Measurements from ENCODE around the gene NEDD8.
A peak's percentile ranks its signal among the peaks of the same experiment; 100 is the strongest.

The NEDD8 gene

DNA sequence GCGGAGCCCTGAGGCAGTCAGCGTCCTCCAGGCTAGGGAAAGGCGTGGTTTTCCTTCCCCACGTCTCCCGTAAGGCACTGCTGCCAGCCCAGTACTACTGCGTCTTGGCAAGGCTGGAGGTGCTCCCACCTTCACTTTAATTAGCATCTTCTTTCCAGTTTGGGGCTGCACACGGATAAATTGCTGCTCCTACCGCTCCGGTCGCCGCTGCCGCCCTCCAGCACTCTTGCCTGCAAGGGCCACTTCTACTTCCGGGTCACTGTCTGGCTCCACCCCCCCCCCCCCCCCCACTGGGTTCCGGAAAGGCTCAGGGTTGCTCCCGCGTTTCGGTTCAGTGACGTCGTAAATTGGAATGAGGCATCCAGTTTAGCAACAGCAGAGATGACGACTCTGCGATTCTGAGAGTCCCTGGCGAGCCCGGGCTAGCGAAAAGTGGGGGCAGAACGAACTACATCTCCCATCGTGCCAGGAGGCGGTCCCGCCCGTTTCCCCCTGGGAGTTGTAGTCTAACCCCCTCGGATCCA, at the start of gene NEDD8:
NEDD8 (minus strand) TSS at position 247 of the 524 bp plus-strand sequence; CDS start at position 147, 100 bp downstream.
- peak; percentile 90 for DNase-seq

DNA sequence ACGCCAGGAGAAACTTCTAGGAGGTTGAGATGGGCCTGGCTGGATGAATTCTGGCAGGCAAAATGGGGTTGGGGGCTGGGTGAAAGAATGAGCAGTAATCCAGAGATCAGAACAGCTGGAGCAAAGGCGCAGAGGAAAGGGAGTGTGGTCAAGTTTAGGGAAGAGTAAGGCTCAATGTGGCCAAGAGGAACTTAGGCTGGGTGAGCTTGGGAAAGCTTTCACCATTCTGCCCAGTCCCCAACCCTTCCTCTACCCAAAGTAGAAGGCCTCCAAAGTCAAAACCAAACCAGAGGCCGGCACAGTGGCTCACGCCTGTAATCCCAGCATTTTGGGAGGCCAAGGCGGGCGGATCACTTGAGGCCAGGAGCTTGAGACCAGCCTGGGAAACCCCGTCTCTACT, 49.5 kb upstream of the NEDD8 start:
- DNase-seq: no peak

DNA sequence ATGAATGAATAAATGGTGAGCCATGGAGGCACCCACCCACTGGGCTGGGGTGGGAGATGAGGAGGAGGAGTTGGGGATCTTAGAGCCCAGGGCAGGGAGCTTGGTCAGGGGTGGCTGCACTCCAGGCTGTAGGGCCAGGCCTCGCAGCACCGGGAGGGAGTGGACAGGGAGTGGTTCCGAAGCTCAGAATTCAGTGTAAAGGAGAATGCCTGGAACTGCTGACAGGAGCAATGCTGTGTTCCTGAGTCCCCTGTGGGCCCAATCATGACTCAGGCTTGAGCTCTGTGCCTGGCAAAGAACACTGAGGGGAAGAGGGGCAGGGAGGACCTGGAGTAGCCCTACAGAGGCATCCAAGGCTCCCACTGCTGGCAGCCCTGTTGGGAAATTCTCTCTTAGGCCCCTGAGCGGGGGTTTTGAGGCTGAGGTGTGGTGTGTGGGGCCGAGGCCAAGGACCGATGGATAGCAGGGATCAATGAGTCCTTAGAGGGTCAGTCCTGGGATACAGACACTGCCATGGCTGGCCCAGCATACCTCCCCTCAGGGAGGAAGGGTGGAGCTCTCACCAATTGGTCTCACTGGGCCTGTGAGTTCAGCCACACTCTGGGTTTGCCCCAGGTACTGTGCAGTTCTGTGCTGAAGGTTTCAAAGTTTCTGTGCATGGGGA, 48.8 kb upstream of the NEDD8 start:
- no peak for DNase-seq

DNA sequence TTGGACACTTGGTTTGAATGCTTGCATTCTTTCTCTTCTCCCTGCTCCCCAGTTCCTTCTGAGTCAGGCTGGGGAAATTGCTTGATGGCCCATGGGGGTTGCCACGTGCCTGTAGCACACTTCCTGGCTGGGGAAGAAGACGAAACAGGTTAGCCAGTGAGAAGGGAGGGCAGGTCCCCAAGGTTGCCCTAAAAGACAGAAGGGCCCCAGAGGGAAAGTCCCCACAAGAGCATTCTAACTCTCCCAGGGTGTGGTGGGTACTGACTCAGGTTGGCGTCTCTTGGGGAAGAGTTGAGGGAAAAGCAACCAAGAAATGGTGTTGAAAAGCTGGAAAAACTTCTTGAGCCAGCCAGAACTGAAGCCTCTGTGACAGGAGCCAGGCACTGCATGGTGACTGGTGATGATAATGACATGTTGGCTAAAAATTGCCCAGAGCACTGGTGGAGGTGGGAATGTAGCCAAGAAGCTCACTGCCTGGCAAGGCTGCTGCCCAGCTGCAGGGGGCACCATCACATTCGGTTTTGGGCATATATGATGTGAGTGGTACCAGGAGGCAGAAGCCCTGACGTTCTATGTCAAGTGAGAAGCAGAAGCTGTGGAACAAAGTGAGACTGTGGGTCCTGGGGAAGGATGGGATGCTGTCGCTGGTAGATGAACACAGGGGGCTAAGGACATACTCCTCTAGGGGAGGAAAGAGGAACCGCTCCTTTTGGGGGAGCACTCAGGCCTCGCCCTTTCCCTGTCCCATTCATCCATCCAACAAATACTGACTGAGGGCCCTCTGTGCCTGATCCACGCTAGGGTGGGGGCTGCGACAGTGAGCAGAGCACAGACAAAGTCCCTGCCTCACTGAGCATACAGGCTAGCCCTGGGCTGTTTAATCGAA, 47.4 kb upstream of the NEDD8 start:
- peak; percentile 75 for DNase-seq

DNA sequence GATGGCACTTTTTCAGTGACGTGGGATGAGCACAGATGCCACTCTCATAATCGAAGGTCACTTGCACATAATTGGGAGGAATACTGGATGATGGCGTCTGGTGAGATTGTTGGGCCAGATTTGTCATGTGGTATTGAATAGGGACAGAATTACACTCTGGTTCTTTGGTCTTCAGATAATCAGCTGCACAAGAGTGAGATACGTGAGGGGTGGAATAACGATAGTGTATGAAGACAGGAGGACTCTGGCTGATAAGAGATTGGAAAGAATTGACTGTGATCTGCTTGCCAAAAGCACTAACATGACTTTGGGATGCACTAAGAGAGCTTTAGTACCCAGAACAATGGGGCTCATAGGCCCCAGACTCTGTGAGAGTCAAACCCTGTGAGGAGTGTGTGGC, 46.3 kb upstream of the NEDD8 start:
- no peak for DNase-seq

DNA sequence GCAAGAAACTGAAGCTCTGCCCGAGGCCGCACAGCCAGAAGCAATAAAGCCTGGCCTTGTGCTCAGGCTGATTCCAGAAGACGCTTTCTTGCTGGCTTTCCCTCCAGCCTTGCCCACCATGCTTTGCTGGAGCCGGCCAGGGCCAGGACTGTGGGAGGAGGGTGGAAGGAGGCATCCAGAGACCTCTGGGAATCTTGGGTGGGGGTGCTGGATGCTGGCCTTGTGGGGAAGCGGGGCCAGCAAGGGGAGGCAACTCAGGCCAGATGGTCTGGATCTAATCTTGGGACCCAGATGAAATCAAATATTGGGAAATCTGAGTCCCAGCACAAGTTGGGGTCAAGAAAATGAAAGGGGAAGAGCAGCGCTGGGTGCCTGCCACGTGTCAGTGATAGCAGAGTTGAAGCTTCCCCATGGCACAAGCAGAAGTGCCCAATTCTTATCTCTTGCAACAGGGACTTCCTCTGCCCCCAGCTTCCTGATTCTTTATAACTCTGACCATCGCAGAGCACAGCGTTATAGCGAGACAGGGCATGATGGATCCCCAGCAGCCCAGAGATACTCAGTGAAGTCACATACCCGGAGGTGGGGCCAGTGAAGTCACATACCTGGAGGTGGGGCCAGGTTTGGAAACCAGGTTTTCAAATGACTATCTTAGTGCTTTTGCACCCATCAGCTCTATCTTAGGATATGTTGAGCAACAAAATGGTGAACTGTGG, 45.6 kb upstream of the NEDD8 start:
- DNase-seq: peak; percentile 12

DNA sequence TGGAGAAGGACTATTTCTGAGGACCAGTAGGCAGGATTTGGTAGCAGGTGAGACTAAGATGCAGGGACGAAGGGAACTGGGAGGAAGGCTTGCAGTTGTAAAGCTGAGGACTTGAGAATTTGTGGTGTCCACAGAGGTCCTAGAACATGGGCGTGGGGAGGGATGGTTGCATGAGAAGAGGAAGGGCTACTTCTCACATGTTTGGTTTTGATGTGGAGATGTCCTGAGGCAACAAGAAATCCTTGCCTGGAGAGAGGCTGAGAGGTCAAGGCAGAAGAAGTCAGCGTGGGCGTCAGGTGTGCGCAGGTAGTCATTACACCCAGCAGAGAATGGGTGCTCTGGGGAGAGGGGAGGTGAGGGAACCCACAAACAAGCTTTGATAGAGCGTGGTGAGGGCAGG, 44.9 kb upstream of the NEDD8 start:
- no peak for DNase-seq

DNA sequence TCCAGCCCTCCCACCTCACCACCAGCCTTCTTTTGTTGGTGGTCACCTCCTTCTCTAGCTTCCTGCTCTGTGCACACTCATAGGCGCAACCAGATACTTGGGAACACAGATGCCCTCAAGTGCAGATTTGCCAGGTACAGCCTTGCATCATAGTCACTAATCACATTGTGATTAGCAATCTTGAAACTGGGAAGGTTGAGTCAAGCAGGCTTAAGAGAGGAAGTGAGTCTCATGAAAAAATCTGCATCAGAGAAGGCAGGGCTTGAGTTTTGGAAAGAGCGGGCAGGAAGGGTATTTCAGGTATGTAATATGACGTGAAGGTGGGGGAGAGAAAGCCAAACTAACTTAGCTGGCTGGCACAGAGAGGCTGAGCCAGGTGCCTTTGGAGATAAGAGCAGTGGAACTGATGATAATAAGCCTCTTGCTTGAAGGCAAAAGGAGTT, 42.0 kb upstream of the NEDD8 start:
- DNase-seq: peak; percentile 72

DNA sequence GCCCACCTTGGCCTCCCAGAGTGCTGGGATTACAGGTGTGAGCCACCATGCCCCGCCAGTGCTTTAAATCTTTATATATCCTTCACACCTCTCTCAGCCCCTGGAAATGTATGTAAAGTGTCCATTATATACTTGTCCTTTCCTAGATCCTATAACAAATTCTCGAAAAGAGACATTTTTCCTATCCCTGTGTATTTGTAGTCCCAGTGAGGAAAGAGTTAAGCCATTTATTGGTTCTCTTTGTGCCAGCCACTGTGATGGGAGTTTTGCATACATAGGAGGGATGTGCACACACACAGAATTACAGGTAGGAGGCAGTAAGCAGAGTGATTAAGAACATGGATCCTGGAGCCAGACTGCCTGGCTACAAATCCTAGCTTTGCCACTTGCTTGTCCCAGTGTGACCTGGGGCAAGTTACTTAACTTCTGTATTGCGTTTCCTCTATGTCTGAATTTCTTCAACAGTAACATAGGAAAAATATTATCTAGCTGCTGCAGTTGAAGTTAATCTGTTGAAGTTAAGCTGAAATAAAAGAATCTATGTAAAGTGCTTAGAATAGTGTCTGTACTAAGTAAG, 41.3 kb upstream of the NEDD8 start:
- no peak for DNase-seq

DNA sequence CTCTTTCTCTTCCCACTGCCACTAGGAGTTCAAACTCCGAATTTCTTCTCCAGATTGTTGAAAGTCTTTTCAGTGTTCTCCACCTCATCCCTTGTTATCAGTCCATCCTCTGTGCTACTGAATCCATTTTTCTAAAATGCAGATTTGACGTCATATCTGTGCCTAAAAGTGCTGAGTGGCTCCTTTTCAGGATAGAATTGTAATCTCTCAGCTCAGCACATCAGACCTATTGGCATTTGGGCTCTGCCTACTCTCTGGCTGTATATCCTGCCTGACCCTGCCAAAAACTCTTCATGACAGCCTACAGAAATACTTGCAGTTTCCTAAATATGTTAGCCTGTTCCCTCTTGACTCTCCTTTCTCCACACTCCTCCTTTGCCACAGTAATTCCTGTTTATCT, 40.3 kb upstream of the NEDD8 start:
- DNase-seq: no peak

DNA sequence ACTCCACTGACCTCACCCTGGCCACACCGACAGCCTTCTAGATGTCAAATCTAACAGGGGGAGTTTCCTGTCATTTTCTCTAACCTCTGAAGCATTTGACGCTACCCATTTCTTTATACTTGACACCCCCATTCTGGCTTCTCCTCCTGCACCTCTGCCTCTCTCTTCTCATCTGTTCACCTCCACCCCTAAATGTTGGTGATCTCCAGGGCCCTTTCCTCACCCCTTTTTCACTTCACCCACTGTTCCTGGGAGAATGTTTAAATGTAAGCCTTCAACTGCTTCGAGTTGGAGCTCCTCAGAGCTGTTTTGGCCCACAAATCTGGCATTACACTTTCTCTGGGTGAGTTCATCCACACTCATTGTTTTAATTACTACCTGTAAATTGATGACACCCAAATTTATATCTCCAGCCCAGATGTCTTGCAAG, 39.7 kb upstream of the NEDD8 start:
- no peak for DNase-seq

DNA sequence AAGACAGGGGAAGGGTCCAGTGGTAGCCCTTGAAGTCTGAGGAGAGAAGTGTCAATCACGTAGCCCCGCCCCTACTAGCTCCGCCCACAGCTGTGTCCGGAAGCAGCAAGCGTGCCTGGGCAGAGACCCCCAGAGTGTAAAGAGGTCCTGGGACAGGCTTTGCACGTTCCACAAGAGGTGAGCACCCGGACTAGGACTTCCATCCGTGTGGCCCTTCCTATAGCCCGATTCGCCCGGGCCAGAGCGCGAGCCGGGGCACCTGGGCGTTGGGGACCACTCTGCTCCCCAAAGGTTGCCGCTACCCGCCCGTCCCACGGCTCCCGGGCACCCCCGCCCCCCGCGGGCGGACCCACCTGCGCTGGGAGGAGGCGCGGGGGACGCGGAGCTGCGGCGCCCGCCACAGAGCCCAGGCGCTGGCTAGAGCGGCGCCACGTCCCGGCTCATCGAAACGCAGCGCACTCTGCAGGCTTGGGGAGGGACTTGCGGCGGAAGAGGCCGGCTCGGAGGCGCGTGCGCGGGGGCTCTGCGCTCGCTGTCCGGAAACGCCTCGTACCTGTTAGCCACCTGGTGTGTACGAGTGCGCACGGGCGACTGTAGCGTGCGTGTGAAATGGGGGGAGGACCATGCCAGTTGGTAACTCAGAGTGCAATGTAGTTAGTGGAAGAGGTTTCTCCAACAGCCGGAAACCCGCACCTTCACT, 39.1 kb upstream of the NEDD8 start, which contains the start of gene RABGGTA:
RABGGTA (minus strand) TSS at position 464 of the 700 bp plus-strand sequence. CDS start 482 bp downstream, outside the sequence.
- DNase-seq: peak; percentile 96

DNA sequence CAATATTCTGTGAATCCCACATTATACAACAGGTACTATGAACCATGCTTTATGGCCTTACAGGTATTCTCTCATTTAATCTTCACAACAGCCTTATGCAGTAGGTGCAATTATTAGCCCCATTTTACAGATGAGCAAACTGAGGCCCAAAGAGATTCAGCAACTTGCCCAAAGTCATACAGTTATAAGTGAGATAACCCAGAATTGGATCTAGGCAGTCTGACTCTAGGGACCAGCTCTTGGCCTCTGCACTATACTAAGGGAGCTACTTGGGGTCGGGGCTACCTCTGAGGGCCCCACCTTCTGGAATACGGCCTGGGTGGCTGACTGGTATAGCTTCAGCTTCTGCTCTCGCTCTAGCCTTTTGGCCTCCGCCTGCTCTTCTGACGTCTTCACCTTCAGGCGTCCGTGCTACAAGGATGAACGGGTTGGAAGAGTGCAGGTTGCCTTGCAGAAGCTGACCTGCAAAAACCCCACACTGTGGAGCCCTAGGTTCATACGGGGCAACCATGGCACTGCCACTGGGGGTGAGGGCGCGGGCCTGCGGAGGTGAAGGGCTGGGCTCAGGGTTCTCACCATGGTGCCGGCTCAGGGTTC, 38.5 kb upstream of the NEDD8 start:
- DNase-seq: no peak

DNA sequence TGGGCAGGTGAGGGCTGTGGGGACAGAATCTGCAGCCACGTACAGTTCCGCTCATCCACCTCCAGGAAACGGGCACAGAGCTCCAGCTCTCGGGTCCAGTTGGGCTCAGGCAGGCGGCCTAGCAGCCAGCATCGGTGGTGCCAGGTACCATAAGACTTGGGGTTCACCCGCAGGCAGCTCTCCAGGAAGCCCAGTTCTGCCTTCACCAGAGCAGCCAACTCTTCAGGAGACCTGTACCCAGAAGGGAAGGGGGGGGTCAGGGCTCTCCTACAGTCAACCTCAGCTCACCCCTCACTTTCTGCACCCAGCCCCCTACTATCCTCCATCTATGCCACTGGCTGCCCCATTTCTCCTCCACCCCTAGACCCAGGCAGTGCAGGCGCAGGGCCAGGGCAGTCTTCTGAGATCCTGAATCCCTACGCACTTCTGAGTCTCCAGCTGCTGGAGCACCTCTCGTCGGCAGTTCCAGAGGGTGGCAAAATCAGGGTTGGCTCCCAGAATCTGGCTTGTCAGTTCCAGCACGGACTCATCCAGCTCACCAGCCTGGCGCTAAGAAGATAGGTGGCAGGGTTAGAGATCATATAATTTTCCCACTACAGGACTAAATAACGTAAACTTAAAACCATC, 37.9 kb upstream of the NEDD8 start:
- DNase-seq: no peak

DNA sequence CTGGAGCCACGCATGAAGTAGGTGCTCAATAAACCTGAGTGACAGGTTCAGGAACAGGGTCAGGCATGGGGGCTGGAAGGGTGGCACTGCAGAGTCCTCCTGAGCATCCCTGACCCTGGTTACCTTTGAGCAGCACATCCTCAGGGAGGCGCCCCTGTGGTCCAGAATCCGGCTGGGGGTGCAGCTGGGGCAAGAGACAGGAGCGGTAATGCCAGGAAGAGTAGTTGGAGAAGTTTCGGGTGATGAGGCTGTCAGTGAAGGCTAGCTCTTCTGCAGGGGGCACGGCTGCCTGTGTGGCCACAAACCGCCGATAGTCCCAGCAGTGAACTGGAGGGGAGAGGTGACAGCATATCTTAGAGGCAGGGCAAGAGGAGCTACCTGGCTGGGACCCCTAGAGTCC, 37.2 kb upstream of the NEDD8 start:
- DNase-seq: no peak

DNA sequence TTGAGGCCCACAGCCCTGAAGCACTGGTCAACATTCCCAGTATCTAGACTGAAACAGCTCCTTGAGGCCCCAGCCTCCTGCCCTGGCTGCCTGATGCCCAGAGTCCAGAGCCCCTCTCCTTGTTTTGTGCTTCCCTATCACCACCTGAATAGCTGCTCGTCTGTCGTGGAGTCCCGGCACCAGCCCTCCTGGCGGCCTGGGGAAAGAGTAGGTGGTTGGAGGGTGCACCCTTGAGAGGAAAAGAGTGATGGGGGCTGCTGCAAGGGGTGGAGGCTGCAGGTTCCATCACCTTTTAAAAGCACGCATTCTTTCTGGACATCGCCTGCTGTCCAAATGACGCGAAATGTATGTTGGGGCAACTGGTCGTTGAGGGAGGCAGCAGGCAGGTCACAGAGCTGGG, 36.1 kb upstream of the NEDD8 start:
- DNase-seq: no peak

DNA sequence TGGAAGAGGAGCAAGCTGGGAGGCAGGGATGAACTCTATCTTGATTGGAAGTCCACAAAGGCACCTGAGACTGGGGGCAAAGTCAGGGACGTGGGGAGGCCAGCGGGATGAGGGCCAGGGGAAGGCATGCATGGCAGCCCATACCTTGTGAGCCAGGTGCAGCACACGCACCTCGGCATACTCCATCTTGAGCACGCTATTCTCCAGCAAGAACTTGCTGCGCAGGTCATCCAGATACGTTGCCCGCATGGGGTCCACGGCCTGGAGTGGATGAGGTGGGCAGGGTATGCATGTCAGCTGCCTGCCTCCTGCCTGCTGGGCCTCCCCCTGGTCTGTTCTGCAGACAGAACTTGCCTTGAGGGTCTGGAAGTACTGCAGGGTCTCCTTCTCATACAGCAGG, 35.3 kb upstream of the NEDD8 start:
- no peak for DNase-seq

DNA sequence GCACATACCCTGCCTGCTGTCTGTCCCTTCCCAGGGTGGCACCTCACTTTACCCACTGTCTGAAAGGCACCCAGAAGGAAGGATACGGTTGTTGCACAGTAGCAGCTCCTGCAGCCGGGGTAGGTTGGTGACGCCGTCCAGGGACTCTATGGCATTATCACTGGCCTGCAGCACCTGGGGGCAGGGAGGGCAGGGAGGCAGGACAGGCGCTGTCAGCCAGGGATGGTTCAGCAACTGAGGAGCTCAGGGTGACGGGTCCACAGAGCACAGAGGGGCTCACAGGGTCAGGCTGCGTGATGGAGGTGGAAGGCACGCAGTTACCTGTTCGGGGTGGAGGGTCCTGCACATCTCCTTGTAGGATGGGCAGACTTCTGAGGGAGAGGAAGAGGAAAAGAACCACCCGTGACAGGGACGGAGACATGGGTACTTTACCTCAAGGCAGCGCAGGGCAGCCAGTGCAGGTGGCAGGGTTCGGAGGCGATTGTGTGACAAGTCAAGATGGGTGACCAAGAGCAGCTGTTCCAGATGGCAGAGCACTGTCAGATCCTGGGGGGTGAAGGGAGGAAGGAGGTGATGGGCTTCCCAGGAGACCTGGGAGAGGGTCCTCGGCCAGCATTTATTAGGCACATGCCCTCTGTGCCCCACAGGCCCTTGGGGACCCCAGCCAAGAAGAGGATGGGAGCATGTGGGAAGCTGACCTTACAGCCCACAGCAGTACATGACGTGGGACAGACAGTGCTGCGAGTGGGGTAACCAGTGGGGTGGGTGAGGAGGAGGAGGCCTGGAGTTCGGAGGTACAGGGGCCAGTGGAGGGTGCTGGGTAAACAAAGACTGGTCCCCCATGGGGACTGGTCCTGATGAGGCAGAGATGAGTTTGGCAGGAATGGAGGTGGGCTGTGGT, 34.4 kb upstream of the NEDD8 start:
- no peak for DNase-seq

DNA sequence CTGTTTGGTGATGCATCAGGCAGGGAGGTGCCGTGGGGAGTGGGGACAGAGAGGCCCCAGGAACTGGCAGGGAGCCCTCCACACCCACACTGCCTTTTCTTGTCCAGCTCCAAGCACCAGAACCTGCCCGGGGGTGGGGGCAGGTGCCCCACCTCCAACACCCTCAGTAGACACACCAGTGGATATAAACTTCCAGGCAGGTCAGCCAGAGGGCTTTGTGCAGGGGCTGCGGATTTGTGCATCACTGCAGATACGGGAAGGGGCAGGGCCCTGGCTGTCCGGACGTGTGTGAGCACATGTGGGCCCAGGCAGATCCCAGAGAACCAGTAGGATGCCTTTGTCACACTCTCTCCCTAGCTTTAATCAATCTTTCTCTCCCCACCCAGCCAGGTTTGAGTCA, 32.1 kb upstream of the NEDD8 start:
- DNase-seq: no peak

DNA sequence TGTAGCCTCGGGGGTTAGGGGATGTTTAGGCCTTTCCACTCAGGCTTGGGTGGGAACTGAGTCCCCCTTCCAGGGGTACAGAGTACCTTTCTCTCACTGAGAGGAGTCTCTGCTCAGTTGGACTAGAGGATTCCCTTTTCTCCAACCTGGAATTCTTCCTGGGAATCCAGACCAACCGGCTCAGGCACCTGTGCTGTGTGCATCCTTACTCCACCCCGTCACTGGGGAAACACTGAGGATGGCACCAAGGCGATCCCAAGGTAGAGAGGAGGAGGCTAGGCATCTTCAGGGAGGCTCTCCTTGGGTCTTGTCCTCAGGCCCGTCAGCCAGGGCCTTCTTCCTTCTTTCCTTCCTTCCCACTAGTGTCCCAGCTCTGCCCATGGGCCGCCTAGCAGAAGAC, 31.7 kb upstream of the NEDD8 start:
- DNase-seq: no peak

All from CD4-positive, alpha-beta T cell treated with Interleukin-17A for 1 hour (primary cell).